GM21423 (cell line): ENCODE data around the gene TMEM115.
A peak's percentile ranks its signal among the peaks of the same experiment; 100 is the strongest.

Experiments
- ATAC-seq: cut with Tn5 transposase; IDR thresholded peaks from one replicate; pipeline ENCODE4 v1.9.1; 2021; ENCODE audit warnings: mild to moderate bottlenecking, moderate library complexity; ENCODE audit not compliant: unreplicated experiment

Gene TMEM115

DNA sequence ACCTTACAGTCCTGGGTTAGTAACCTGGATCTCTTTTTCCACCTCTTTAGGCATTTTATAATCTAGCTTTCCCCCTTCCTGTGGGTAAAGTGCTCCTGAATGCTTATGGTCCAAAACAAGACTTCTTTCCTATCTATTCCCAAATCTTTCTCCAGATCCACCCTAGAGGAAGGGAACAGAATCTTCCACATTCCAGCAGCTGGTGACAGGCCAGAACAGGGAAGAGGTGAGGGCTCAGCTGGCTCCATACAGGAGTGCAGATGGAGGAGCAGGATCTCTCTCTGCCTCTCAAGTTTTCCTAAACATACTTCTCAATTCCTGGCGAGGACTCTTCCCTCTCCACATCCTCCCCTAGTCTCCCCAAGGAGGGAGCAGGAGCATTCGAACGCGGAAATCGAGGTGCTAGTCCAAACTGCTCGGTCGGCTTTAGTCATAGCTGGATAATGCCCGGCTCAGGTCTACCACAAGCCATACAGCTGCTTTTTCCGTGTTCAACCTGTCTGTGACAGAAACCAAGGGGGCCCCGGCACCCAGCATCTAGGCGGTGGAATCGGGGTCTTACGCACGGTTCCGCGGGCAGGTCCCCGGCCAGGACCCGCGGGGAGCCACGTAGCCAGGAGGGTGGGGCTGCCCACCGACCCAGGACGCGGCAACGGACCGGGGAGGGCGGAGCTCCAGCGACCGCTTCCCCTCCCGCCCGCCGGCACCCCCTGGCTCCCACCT is 22.7 kb downstream of the TMEM115 start:
- peak; percentile 13 for ATAC-seq

GRCh38 chr3:50334339-50335075 is 24.8 kb downstream of the TMEM115 start:
- no peak for ATAC-seq

- no peak for ATAC-seq
These were observed 25.5 kb downstream of the TMEM115 start for GRCh38 chr3:50333744-50334328.

- ATAC-seq: no peak
These were observed 27.9 kb downstream of the TMEM115 start for GRCh38 chr3:50331364-50331907.

DNA sequence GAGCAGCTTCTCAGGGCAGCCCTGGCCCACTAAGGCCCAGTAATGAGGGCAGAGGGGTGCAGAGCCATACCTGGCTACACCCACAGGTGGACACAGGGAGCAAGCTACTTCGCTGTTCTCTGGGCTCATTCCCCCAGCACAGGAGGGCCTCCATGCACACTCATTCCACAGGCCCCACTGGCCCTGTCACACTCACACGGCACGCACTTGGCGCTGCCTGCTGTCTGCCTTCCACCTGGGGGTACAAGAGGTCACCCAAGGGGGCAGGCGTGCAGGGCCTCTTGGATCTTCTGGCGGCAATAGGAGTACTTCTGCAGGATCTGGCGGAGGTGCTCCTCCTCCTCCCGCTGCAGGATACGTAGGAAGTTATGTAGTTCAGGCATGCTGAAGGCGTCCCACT is 29.0 kb downstream of the TMEM115 start:
- ATAC-seq: no peak

- peak; percentile 86 for ATAC-seq
These were observed 31.2 kb downstream of the TMEM115 start, which contains the start of gene TUSC2 for GRCh38 chr3:50327943-50328691. Gene TUSC2 (minus strand): TSS chr3:50328223. CDS start chr3:50328099, 124 bp downstream.

GRCh38 chr3:50327129-50327528 is 32.2 kb downstream of the TMEM115 start:
- ATAC-seq: no peak

GRCh38 chr3:50326182-50326541 is 33.2 kb downstream of the TMEM115 start:
- no peak for ATAC-seq

DNA sequence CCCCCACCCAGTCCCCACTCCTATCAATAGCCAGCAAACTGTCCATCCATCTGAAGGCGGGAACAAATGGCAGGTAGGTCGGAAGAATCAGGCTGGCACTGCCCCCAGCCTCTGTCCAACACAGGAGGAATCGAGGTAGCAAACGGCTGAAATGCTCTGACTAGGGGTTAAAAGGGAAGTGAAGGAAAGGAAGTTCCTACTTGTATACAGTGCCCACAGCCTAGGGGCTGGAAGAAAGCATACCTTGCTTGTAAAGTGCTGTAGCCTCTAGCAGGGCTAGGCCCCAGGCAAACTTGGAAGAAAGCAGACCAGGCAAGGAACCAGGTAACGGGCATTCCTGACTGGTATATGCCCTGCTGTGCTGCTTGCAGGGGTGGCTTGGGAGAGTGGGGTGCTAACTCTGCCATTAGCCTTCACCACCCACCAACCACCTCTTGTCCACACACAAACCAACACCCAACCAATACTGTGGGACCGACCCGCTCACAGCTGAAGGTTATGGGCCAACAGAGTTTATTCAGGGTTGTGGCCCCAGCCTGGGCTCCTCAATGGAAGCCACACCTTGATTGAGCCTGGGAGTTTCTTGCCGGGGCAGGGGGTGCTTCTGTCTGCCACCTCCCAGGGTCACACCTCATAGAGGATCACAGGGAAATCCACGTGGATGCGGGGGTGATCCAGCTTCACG is 33.7 kb downstream of the TMEM115 start:
- ATAC-seq: no peak

- ATAC-seq: no peak
These were observed 34.2 kb downstream of the TMEM115 start for GRCh38 chr3:50325113-50325480.

DNA sequence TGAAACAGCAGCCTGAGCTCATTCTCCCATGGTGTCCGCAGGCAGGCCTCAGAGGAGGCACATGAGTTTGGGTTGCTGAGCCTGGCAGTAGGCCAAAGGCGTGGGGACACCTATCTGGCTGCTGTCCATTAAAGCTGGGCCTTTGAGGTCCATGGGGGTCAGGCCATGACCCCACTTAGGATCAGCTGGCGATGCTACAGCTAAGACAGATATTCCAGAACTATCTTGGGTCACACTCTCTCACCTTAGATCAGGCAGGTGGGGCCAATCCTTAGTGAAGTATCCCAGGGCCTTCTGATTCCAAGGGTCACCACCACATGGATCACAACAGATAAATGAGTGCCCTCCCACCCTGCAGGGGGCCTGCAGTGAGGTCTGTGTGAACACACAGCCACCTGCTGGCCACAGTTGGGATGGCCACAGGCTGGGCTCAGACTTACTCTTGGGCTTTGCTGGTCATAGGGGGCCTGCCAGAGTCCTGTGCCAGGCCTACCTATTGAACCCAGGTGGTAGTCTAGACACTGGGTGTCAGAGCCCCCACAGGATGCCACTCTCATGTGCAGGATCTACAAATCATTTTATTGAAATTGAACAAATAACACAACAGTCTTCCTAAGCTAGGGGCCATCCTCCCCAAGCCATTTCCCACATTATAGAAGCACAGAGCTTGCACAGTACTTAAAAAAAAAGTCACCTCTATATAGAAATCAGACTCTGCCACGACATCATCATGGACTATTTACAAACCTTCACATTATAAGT is 34.8 kb downstream of the TMEM115 start:
- no peak for ATAC-seq

- no peak for ATAC-seq
These were observed 35.6 kb downstream of the TMEM115 start for GRCh38 chr3:50323614-50324199.

DNA sequence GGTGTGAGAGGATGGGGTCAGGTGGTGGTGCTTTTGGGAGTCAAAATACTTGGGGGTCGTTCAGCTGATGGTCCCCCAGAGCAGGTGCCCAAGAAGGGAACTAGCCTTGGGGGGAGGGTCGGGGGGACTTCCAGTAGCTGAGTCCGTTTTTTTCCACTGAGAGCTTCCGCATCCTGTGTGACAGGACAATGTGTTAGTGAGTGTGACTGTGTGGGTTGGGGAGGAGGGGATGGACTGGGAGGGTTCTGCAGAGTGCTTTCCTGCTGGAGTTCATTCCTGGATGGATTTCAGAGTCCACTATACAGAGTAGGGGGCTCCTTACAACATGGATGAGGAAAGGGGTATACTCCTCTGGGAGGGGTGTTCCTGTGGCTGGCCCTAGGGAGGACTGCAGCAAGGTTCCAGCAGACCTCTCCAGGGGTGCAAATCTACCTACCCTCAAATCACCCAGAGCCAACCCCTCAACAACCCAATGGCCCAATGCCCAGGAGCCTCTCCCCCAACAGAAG is 36.2 kb downstream of the TMEM115 start:
- ATAC-seq: no peak

GRCh38 chr3:50322386-50323091 is 36.8 kb downstream of the TMEM115 start, which contains the start of gene HYAL2:
Gene HYAL2 (minus strand): TSS chr3:50322745. CDS start chr3:50320489, 2,256 bp downstream.
- ATAC-seq: no peak

DNA sequence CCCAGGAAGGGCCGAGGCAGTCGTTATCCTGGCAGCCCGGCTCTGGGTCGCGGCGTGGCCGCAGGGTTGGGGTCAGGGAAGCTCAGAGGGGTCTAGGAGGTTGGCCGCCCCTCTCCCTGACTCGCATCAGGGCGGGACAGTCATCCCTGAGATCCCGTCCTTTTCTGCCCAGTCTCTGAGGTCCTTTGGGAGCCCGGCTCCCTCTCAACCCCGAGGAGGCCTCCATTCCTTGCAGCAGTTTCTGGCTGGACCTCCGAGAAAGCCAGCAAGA is 37.3 kb downstream of the TMEM115 start:
- no peak for ATAC-seq

- peak; percentile 83 for ATAC-seq
These were observed 37.8 kb downstream of the TMEM115 start for GRCh38 chr3:50321336-50322114.

- peak; percentile 45 for ATAC-seq
These were observed 38.4 kb downstream of the TMEM115 start for GRCh38 chr3:50320853-50321335.
